Endodermal cell (in vitro differentiated cells): ENCODE data around the gene RFX4. TPM values are rescaled to one million over a fixed set of nuclear protein-coding genes. Genes with fewer than 3 reads are reported as not detected.
A peak's percentile ranks its signal among the peaks of the same experiment; 100 is the strongest.

Source experiments
- DNase-seq: peaks from one replicate; pipeline ENCODE4 v3.0.0-alpha.2; 2017
- H3K27ac ChIP-seq: 2 replicates; pipeline ENCODE4 v1.5.1; 2013; ENCODE audit warnings: mild to moderate bottlenecking, low read depth, low read length, moderate library complexity
- H3K27me3 ChIP-seq: 2 replicates; pipeline ENCODE4 v1.6.1; 2013; ENCODE audit warnings: mild to moderate bottlenecking, low read length, moderate library complexity; ENCODE audit not compliant: insufficient read depth, control insufficient read depth, poor library complexity, severe bottlenecking
- H3K36me3 ChIP-seq: 2 replicates; pipeline ENCODE4 v1.7.0; 2013; ENCODE audit warnings: mild to moderate bottlenecking, low read length, moderate library complexity; ENCODE audit not compliant: control insufficient read depth, insufficient read depth
- H3K4me1 ChIP-seq: one replicate; pipeline ENCODE4 v1.7.0; 2013; ENCODE audit warnings: low read length; ENCODE audit not compliant: control insufficient read depth, insufficient read depth
- H3K4me3 ChIP-seq: 2 replicates; pipeline ENCODE4 v1.5.1; 2013; ENCODE audit warnings: mild to moderate bottlenecking, low read length, moderate library complexity
- H3K9ac ChIP-seq: 2 replicates; pipeline ENCODE4 v1.6.1; 2013; ENCODE audit warnings: mild to moderate bottlenecking, low read length, moderate library complexity; ENCODE audit not compliant: poor library complexity, severe bottlenecking; ENCODE audit errors: extremely low read depth
- H3K9me3 ChIP-seq: 2 replicates; pipeline ENCODE4 v1.6.1; 2013; ENCODE audit warnings: mild to moderate bottlenecking, low read length, moderate library complexity; ENCODE audit not compliant: control insufficient read depth
- H3K27ac Mint-ChIP-seq: 2 replicates; pipeline ENCODE4 v1.8.0; 2020; ENCODE audit warnings: mixed read lengths
- H3K27me3 Mint-ChIP-seq: 2 replicates; pipeline ENCODE4 v1.8.0; 2021; ENCODE audit warnings: mild to moderate bottlenecking, mixed read lengths; ENCODE audit not compliant: insufficient read depth
- H3K36me3 Mint-ChIP-seq: 2 replicates; pipeline ENCODE4 v1.8.0; 2020; ENCODE audit warnings: low read depth, mixed read lengths
- H3K4me1 Mint-ChIP-seq: 2 replicates; pipeline ENCODE4 v1.8.0; 2020; ENCODE audit warnings: mixed read lengths
- H3K4me3 Mint-ChIP-seq: 2 replicates; pipeline ENCODE4 v1.8.0; 2020; ENCODE audit warnings: mild to moderate bottlenecking, moderate library complexity, mixed read lengths
- H3K9me3 Mint-ChIP-seq: 2 replicates; pipeline ENCODE4 v1.8.0; 2020; ENCODE audit warnings: mild to moderate bottlenecking, mixed read lengths
- WGBS, 2 experiments: methylation state at CpG; one replicate each; pipeline versions ENCODE4 v1.1.5 to v1.1.7; 2013; ENCODE audit warnings: missing lambda C conversion rate in 2 of 2, mixed read lengths in 1 of 2; ENCODE audit not compliant: insufficient coverage in 1 of 2, insufficient read length in 1 of 2; 5-methylcytosine and 5-hydroxymethylcytosine counted together
- total RNA-seq, 2 donors: library from RNA; stranded (reverse); fragmentation: NEBNext Ultra II Directional in 1 of 2; extraction: Animal tissue kit (Norgen Biotek cat#: 25700) in 1 of 2; gene quantifications; 2 replicates in 1 of 2; 3 replicates in 1 of 2; pipeline ENCODE4 v1.2.1, GENCODE V29; 2021
- TF ChIP-seq, protein P1 (sequence below): fragments of 200-600 bp; sonication (generic); conservative IDR thresholded peaks from 2 replicates; pipeline ENCODE4 v1.5.0; 2021; ENCODE audit warnings: antibody characterized with exemption, mild to moderate bottlenecking

Gene RFX4
- total RNA-seq, 2 donors from 2014 or later: 0.09 to 0.86 TPM

- Mint-ChIP-seq H3K36me3 (no peaks in the 10 kb centered on the region), H3K4me1 (peaks cover under 1% of the 10 kb centered on the region), H3K27ac (no peak overlapping the region), H3K4me3 (no peak overlapping the region), H3K9me3 (no peaks in the 10 kb centered on the region), H3K27me3 (peaks cover 7% of the 10 kb centered on the region)
- Histone ChIP-seq H3K9ac (no peak overlapping the region), H3K27me3 (no peaks in the 10 kb centered on the region), H3K36me3 (no peaks in the 10 kb centered on the region), H3K4me1 (no peaks in the 10 kb centered on the region), H3K9me3 (no peaks in the 10 kb centered on the region), H3K4me3 (no peak overlapping the region), H3K27ac (peak overlapping the region; percentile 49)
- WGBS, 2 experiments: 76 to 77% methylated on average over 4 of the region's 5 CpGs
- TF ChIP-seq, protein P1, sequence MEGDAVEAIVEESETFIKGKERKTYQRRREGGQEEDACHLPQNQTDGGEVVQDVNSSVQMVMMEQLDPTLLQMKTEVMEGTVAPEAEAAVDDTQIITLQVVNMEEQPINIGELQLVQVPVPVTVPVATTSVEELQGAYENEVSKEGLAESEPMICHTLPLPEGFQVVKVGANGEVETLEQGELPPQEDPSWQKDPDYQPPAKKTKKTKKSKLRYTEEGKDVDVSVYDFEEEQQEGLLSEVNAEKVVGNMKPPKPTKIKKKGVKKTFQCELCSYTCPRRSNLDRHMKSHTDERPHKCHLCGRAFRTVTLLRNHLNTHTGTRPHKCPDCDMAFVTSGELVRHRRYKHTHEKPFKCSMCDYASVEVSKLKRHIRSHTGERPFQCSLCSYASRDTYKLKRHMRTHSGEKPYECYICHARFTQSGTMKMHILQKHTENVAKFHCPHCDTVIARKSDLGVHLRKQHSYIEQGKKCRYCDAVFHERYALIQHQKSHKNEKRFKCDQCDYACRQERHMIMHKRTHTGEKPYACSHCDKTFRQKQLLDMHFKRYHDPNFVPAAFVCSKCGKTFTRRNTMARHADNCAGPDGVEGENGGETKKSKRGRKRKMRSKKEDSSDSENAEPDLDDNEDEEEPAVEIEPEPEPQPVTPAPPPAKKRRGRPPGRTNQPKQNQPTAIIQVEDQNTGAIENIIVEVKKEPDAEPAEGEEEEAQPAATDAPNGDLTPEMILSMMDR: no peak
- no peak for DNase-seq
Measured at GRCh38 chr12:106643000-106643399, 60.2 kb downstream of the RFX4 start.

DNA sequence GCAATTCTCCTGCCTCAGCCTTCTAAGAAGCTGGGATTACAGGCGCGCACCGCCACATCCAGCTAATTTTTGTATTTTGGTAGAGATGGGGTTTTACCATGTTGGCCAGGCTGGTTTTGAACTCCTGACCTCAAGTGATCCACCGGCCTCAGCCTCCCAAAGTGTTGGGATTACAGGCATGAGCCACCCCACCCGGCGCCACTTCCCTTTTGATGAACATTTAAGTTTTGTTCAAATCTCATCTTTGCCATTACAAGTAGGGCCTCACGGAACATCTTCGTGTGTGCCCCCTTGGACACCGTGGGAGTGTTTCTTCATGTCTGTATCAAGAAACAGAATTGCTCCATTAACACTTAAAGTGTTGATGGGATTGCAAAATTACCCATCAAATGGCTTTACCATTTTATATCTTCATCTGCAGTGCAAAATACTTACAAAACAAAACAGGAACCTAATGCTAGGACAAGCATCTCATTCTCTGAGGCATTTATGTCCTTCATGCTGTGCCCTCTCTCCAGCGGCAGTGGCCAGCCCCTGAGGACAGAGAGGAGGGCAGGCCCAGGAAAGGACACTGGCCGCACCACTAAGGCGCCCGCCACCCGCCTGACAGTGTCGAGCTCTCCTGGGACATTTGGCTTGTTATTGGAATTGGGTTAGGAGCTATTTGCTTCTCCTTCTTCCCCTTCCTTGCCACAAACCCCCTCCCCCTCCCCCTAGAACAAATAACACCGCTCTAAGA lies 61.7 kb downstream of the RFX4 start:
- H3K27me3 ChIP-seq: no peaks in the 10 kb centered on the region
- Mint-ChIP-seq H3K4me1 (peaks cover 7% of the 10 kb centered on the region), H3K9me3 (no peaks in the 10 kb centered on the region), H3K27me3 (peaks cover 7% of the 10 kb centered on the region), H3K36me3 (no peaks in the 10 kb centered on the region), H3K4me3 (no peak overlapping the region), H3K27ac (no peak overlapping the region)
- H3K9me3 ChIP-seq: no peaks in the 10 kb centered on the region
- DNase-seq: no peak
- TF ChIP-seq, protein P1: no peak
- no peak overlapping the region for H3K4me3 ChIP-seq
- H3K36me3 ChIP-seq: no peaks in the 10 kb centered on the region
- no peak overlapping the region for H3K27ac ChIP-seq
- H3K4me1 ChIP-seq: no peaks in the 10 kb centered on the region
- WGBS, 2 experiments: 91 to 98% methylated on average over 8 to 12 of the region's 16 CpGs
- H3K9ac ChIP-seq: no peak overlapping the region

DNA sequence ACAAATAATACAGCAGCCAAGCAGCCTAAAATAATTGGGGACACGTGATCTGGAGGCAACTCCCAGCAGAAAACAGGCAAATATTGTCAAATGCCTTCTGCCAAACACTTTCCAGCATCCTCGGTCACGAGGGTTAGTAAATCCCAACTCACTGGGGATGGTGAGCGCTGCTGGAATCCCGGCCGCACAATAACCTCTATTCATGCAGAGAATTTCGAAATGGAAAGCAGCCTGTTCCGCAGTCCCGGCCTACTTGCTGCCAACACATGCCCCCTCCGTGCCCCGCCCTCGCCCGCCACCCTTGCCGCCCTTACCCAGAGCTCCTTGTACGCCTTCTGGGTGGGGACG lies 62.2 kb downstream of the RFX4 start:
- H3K27ac ChIP-seq: no peak overlapping the region
- TF ChIP-seq, protein P1: no peak
- peaks cover 7% of the 10 kb centered on the region for H3K27me3 Mint-ChIP-seq
- H3K36me3 ChIP-seq: no peaks in the 10 kb centered on the region
- H3K27me3 ChIP-seq: no peaks in the 10 kb centered on the region
- H3K4me3 ChIP-seq: no peak overlapping the region
- H3K9me3 ChIP-seq: no peaks in the 10 kb centered on the region
- no peaks in the 10 kb centered on the region for H3K36me3 Mint-ChIP-seq
- 90 to 95% methylated on average over 13 to 16 of the region's 16 CpGs for WGBS, 2 experiments
- H3K4me1 ChIP-seq: no peaks in the 10 kb centered on the region
- no peak overlapping the region for H3K27ac Mint-ChIP-seq
- H3K9me3 Mint-ChIP-seq: no peaks in the 10 kb centered on the region
- no peak overlapping the region for H3K4me3 Mint-ChIP-seq
- peaks cover 7% of the 10 kb centered on the region for H3K4me1 Mint-ChIP-seq
- H3K9ac ChIP-seq: no peak overlapping the region
- no peak for DNase-seq
